ENCODE data around the gene IQCE.

The IQCE gene

GRCh38 chr7:2641406-2642393 is 82.9 kb downstream of the IQCE start:
- TF ChIP-seq L3MBTL2 (conservative IDR thresholded peaks at IDR 0.05) (no peak), FOXA1 (IDR thresholded peaks at IDR 0.05) (no peak), ZNF384 (IDR thresholded peaks at IDR 0.05) (no peak), HDGF (IDR thresholded peaks at IDR 0.05; ENCODE audit: borderline replicate concordance) (no peak), LEF1 (IDR thresholded peaks at IDR 0.05; ENCODE audit: borderline replicate concordance) (no peak), SP1 (IDR thresholded peaks at IDR 0.05) (no peak), TARDBP (IDR thresholded peaks at IDR 0.05) (no peak), PKNOX1 (IDR thresholded peaks at IDR 0.05) (no peak), SUZ12 (IDR thresholded peaks at IDR 0.05) (no peak), NFRKB (IDR thresholded peaks at IDR 0.05) (no peak), BHLHE40 (IDR thresholded peaks at IDR 0.05; ENCODE audit: borderline replicate concordance) (no peak), ELF4 (IDR thresholded peaks at IDR 0.05) (no peak), ARNT (IDR thresholded peaks at IDR 0.05) (no peak), FOXM1 (IDR thresholded peaks at IDR 0.05; ENCODE audit: borderline replicate concordance) (no peak), CTBP1 (IDR thresholded peaks at IDR 0.05; ENCODE audit: borderline replicate concordance) (no peak), FOXK2 (IDR thresholded peaks at IDR 0.05) (no peak)
- ChIA-PET CTCF (interaction anchor here (1.9 kb wide), 1 partner anchor 9 kb away, joined by 9 read pairs; no protein-coding TSS in a partner anchor), POLR2A (no interaction called here)
- DNase-seq (ENCODE audit: extremely low spot score), result no peak

- ChIA-PET POLR2A (interaction anchor here (1.3 to 1.9 kb wide), 2 partner anchors 10 to 12 kb away, joined by 3 to 4 read pairs; partner anchors contain the start of gene TTYH3), CTCF (interaction anchor here (0.7 to 1.9 kb wide), 2 partner anchors 8 to 9 kb away, joined by 6 to 9 read pairs; no protein-coding TSS in a partner anchor)
- no peak for DNase-seq (ENCODE audit: extremely low spot score)
- TF ChIP-seq SUZ12 (IDR thresholded peaks at IDR 0.05), result no peak
- no peak for TF ChIP-seq FOXM1 (IDR thresholded peaks at IDR 0.05; ENCODE audit: borderline replicate concordance)
- no peak for TF ChIP-seq TARDBP (IDR thresholded peaks at IDR 0.05)
- TF ChIP-seq ELF4 (IDR thresholded peaks at IDR 0.05), result no peak
- TF ChIP-seq ARNT (IDR thresholded peaks at IDR 0.05), result no peak
These were observed 84.8 kb downstream of the IQCE start for GRCh38 chr7:2643386-2644219.

GRCh38 chr7:2644220-2644561 is 85.4 kb downstream of the IQCE start:
- no peak for DNase-seq (ENCODE audit: extremely low spot score)
- TF ChIP-seq ELF4 (IDR thresholded peaks at IDR 0.05) (no peak), HDGF (IDR thresholded peaks at IDR 0.05; ENCODE audit: borderline replicate concordance) (no peak), SUZ12 (IDR thresholded peaks at IDR 0.05) (no peak), SP1 (IDR thresholded peaks at IDR 0.05) (no peak), NFRKB (IDR thresholded peaks at IDR 0.05) (no peak), PKNOX1 (IDR thresholded peaks at IDR 0.05) (no peak), CTBP1 (IDR thresholded peaks at IDR 0.05; ENCODE audit: borderline replicate concordance) (no peak), FOXA1 (IDR thresholded peaks at IDR 0.05) (no peak), FOXM1 (IDR thresholded peaks at IDR 0.05; ENCODE audit: borderline replicate concordance) (no peak), L3MBTL2 (conservative IDR thresholded peaks at IDR 0.05) (no peak), FOXK2 (IDR thresholded peaks at IDR 0.05) (no peak), TARDBP (IDR thresholded peaks at IDR 0.05) (no peak), ARNT (IDR thresholded peaks at IDR 0.05) (no peak), LEF1 (IDR thresholded peaks at IDR 0.05; ENCODE audit: borderline replicate concordance) (no peak), BHLHE40 (IDR thresholded peaks at IDR 0.05; ENCODE audit: borderline replicate concordance) (no peak), ZNF384 (IDR thresholded peaks at IDR 0.05) (no peak)
- POLR2A ChIA-PET, result interaction anchor here (1.9 kb wide), 1 partner anchor 13 kb away, joined by 4 read pairs; the partner anchor contains the start of gene TTYH3
- CTCF ChIA-PET, result no interaction called here

- CTCF ChIA-PET, result interaction anchor here (0.7 kb wide), 1 partner anchor 36 kb away, joined by 4 read pairs; no protein-coding TSS in a partner anchor
These were observed 85.9 kb downstream of the IQCE start for GRCh38 chr7:2644562-2645273.

GRCh38 chr7:2645274-2645868 is 86.6 kb downstream of the IQCE start:
- POLR2A ChIA-PET, result interaction anchor here (1.9 kb wide), 1 partner anchor 14 kb away, joined by 4 read pairs; the partner anchor contains the start of gene TTYH3
- TF ChIP-seq ELF4 (IDR thresholded peaks at IDR 0.05) (no peak), ARNT (IDR thresholded peaks at IDR 0.05) (no peak), FOXA1 (IDR thresholded peaks at IDR 0.05) (no peak), PKNOX1 (IDR thresholded peaks at IDR 0.05) (no peak), NFRKB (IDR thresholded peaks at IDR 0.05) (no peak), L3MBTL2 (conservative IDR thresholded peaks at IDR 0.05) (no peak), TARDBP (IDR thresholded peaks at IDR 0.05) (no peak), FOXK2 (IDR thresholded peaks at IDR 0.05) (no peak), FOXM1 (IDR thresholded peaks at IDR 0.05; ENCODE audit: borderline replicate concordance) (no peak), LEF1 (IDR thresholded peaks at IDR 0.05; ENCODE audit: borderline replicate concordance) (no peak), ZNF384 (IDR thresholded peaks at IDR 0.05) (no peak), HDGF (IDR thresholded peaks at IDR 0.05; ENCODE audit: borderline replicate concordance) (no peak), CTBP1 (IDR thresholded peaks at IDR 0.05; ENCODE audit: borderline replicate concordance) (no peak), BHLHE40 (IDR thresholded peaks at IDR 0.05; ENCODE audit: borderline replicate concordance) (no peak), SP1 (IDR thresholded peaks at IDR 0.05) (no peak), SUZ12 (IDR thresholded peaks at IDR 0.05) (no peak)
- no peak for DNase-seq (ENCODE audit: extremely low spot score)
- CTCF ChIA-PET, result interaction anchor here (0.7 kb wide), 1 partner anchor 36 kb away, joined by 4 read pairs; no protein-coding TSS in a partner anchor

More at GRCh38 chr7:2644562-2645273, 85.9 kb downstream of the IQCE start:
- no peak for DNase-seq (ENCODE audit: extremely low spot score)
- TF ChIP-seq CTBP1 (IDR thresholded peaks at IDR 0.05; ENCODE audit: borderline replicate concordance) (no peak), SP1 (IDR thresholded peaks at IDR 0.05) (no peak), BHLHE40 (IDR thresholded peaks at IDR 0.05; ENCODE audit: borderline replicate concordance) (no peak), FOXA1 (IDR thresholded peaks at IDR 0.05) (no peak)
- POLR2A ChIA-PET, result interaction anchor here (1.9 kb wide), 1 partner anchor 13 kb away, joined by 4 read pairs; the partner anchor contains the start of gene TTYH3
